HG02840 (cell line): ENCODE data around the gene SLC41A3.
"Not testable (repeated sequence)": the region's sequence is repeated elsewhere in the genome, so short reads cannot be mapped to it uniquely, and the experiment has no call there.

Source experiments
- ATAC-seq: cut with Tn5 transposase; IDR thresholded peaks from one replicate; pipeline ENCODE4 v1.9.1; 2021; ENCODE audit warnings: mild to moderate bottlenecking, moderate library complexity, moderate number of reproducible peaks; ENCODE audit not compliant: unreplicated experiment, low FRiP score

Gene SLC41A3

GRCh38 chr3:126056681-126057500 is 27.0 kb downstream of the SLC41A3 start:
- no peak for ATAC-seq

- ATAC-seq, result no peak
Observed at GRCh38 chr3:126056088-126056487, 27.8 kb downstream of the SLC41A3 start.

GRCh38 chr3:126054870-126055269 is 29.1 kb downstream of the SLC41A3 start:
- ATAC-seq, result no peak

- no peak for ATAC-seq
Observed at GRCh38 chr3:126053949-126054569, 29.9 kb downstream of the SLC41A3 start.

GRCh38 chr3:126053513-126053912 is 30.4 kb downstream of the SLC41A3 start:
- no peak for ATAC-seq

- no peak for ATAC-seq
Observed at GRCh38 chr3:126052196-126053058, 31.5 kb downstream of the SLC41A3 start.

- no peak for ATAC-seq
Observed at GRCh38 chr3:126051741-126052140, 32.2 kb downstream of the SLC41A3 start.

GRCh38 chr3:126051234-126051633 is 32.7 kb downstream of the SLC41A3 start:
- ATAC-seq, result no peak

GRCh38 chr3:126050626-126051025 is 33.3 kb downstream of the SLC41A3 start:
- ATAC-seq, result no peak

GRCh38 chr3:126050050-126050392 is 33.9 kb downstream of the SLC41A3 start:
- no peak for ATAC-seq

- ATAC-seq, result no peak
Observed at GRCh38 chr3:126049289-126050049, 34.5 kb downstream of the SLC41A3 start.

GRCh38 chr3:126040386-126040785 is 43.5 kb downstream of the SLC41A3 start:
- no peak for ATAC-seq

- ATAC-seq, result no peak
Observed at GRCh38 chr3:126039870-126040269, 44.1 kb downstream of the SLC41A3 start.

GRCh38 chr3:126038791-126039190 is 45.1 kb downstream of the SLC41A3 start:
- ATAC-seq, result not testable (repeated sequence)

GRCh38 chr3:126036056-126036549 is 47.8 kb downstream of the SLC41A3 start:
- ATAC-seq, result no peak

- ATAC-seq, result no peak
Observed at GRCh38 chr3:126035362-126036050, 48.4 kb downstream of the SLC41A3 start.

GRCh38 chr3:126034481-126035361 is 49.2 kb downstream of the SLC41A3 start:
- no peak for ATAC-seq

- no peak for ATAC-seq
Observed at GRCh38 chr3:126033765-126034164, 50.2 kb downstream of the SLC41A3 start.
